ENCODE measurements around the gene ADAMTS16.
A peak's percentile ranks its signal among the peaks of the same experiment; 100 is the strongest.

ADAMTS16 gene

GRCh38 chr5:5257353-5257752, 117.2 kb downstream of the ADAMTS16 start:
- TF ChIP-seq GATA3 (IDR thresholded peaks at IDR 0.05; ENCODE audit: low read depth, low read length) (no peak), GATA2 (IDR thresholded peaks at IDR 0.05; ENCODE audit: low read depth, low read length) (no peak)

- TF ChIP-seq GATA2 (IDR thresholded peaks at IDR 0.05; ENCODE audit: low read depth, low read length) (no peak), GATA3 (IDR thresholded peaks at IDR 0.05; ENCODE audit: low read depth, low read length) (no peak)
Observed at GRCh38 chr5:5258564-5258963, 118.4 kb downstream of the ADAMTS16 start.

- TF ChIP-seq GATA3 (IDR thresholded peaks at IDR 0.05; ENCODE audit: low read depth, low read length) (no peak), GATA2 (IDR thresholded peaks at IDR 0.05; ENCODE audit: low read depth, low read length) (no peak)
Observed at GRCh38 chr5:5264727-5265126, 124.6 kb downstream of the ADAMTS16 start.

- TF ChIP-seq GATA3 (IDR thresholded peaks at IDR 0.05; ENCODE audit: low read depth, low read length) (no peak), GATA2 (IDR thresholded peaks at IDR 0.05; ENCODE audit: low read depth, low read length) (no peak)
Observed at GRCh38 chr5:5266297-5266696, 126.2 kb downstream of the ADAMTS16 start.

DNA sequence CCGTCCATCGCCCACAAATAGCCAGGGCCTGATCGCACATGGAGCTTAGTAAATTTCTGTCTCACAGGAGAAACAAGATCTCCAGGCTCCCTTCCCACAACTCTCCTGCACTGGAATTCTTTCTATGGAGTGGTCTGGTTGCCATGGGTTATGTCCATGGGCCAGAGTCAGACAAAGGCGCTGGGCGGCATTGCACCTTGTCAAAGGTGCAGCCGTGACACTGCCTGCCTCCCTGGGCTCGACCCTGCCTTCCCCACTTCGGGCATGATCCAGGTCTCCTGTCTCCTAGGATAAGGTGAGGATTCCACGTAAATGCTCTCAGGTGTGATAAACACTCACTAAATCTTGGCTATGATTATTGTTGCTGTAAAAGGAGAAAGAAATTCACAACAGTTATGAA, 130.0 kb downstream of the ADAMTS16 start:
- TF ChIP-seq GATA3 (IDR thresholded peaks at IDR 0.05; ENCODE audit: low read depth, low read length): no peak

DNA sequence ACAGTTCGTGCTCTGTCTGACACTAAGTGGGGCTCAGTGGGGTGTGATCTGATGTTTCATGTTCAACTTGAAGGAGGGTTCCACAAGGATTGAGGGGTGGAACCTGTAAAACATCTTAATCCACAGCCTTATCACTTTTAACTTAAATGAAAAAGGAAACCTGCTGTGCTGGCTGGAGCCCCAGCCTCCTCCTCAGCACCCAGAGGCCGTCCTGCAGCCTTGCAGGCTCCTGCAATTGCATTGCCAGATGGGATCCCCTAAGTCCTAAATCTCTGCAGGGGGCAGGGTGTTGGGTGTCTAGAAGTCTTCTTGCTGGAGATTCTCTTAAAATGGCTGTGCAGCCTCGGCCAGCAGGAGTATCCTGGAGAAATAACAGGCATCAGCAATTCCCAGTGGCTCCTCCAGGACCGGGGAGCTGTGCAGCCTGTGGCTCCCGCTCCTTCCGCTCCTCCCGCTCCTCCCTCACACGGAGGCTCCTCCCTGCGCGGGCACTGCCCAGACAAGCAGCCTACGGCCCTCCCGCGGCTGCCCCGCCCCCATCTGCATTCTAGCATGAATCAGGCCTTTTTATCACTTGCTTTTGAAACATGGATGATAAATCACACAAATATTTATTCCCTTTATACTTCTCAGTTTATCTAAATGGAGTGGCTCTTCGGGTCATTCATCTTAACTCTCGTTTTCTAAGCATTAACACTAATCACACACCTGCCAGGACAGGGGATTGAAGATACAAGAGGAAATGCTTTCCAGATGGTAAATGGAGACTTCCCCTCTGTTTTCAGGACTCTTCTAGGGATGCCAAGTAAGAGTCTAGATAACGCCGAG, 131.0 kb downstream of the ADAMTS16 start:
- no peak for TF ChIP-seq GATA3 (IDR thresholded peaks at IDR 0.05; ENCODE audit: low read depth, low read length)
- TF ChIP-seq GATA2 (IDR thresholded peaks at IDR 0.05; ENCODE audit: low read depth, low read length): peak; percentile 29; the same call in 1 of the 2 replicates

DNA sequence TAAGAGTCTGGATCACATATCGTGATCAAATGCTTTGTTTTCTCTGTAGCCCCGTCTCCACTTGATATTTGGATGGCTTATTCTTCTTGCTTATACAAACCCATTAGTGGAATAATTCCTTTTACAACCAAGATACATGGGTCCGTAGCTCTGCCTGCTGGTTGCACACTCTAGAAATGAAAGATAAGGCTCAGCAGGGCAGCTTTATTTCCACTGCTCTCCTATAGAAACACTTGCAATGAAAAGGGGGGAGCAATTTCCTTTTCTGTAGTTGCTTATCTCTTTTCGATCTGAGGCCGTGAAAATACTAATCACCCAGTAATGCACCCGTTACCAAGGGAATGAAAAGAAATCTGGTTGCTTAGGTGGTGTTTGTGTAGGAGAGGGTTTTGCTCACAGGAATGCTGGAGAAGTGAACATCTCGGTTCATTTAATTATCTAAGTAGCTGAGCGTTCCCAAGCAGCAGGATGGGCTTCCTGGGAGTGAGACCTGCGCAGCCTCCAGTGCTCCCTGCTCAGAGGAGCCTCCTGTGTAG, 131.7 kb downstream of the ADAMTS16 start:
- peak; percentile 70 for TF ChIP-seq GATA3 (IDR thresholded peaks at IDR 0.05; ENCODE audit: low read depth, low read length)
- TF ChIP-seq GATA2 (IDR thresholded peaks at IDR 0.05; ENCODE audit: low read depth, low read length): peak; percentile 70

DNA sequence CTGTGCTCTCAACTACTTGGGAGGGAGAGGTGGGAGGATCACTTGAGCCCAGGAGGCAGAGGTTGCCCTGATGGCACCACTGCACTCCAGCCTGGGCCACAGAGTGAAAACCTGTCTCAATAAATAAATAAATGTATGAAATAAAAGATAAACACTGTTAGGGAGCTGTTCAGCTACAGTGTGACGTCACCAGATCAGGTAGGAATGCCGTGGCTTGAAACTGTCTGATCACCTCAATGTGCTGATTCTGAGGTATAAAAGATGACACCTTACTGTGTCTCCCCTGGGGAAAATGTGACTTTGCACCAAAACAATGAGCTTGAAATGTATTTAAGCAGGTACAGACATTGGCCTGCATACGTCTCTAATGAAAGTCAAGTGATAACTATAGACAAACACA, 133.3 kb downstream of the ADAMTS16 start:
- TF ChIP-seq GATA2 (IDR thresholded peaks at IDR 0.05; ENCODE audit: low read depth, low read length) (no peak), GATA3 (IDR thresholded peaks at IDR 0.05; ENCODE audit: low read depth, low read length) (no peak)

- no peak for TF ChIP-seq GATA2 (IDR thresholded peaks at IDR 0.05; ENCODE audit: low read depth, low read length)
- TF ChIP-seq GATA3 (IDR thresholded peaks at IDR 0.05; ENCODE audit: low read depth, low read length): no peak
Observed at GRCh38 chr5:5273976-5274375, 133.8 kb downstream of the ADAMTS16 start.

DNA sequence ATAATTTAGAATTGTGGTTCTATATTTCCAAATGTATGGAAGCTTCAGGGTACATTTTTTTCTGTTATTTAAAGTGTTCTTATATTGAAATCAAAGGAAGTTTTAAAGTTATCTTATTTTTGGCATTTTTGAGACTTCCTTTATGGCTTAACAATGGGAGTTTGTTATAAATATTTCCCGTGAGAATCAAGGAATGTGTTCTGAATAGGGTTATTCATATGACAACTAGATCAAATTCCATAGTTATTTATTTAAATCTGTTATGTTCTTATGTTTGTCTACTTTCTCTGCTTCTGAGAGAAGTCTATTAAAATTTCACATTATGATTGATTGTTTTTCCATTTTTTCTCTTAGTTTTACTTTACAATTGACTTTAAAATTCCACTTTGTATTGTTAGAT, 135.1 kb downstream of the ADAMTS16 start:
- TF ChIP-seq GATA2 (IDR thresholded peaks at IDR 0.05; ENCODE audit: low read depth, low read length): no peak
- TF ChIP-seq GATA3 (IDR thresholded peaks at IDR 0.05; ENCODE audit: low read depth, low read length): no peak

DNA sequence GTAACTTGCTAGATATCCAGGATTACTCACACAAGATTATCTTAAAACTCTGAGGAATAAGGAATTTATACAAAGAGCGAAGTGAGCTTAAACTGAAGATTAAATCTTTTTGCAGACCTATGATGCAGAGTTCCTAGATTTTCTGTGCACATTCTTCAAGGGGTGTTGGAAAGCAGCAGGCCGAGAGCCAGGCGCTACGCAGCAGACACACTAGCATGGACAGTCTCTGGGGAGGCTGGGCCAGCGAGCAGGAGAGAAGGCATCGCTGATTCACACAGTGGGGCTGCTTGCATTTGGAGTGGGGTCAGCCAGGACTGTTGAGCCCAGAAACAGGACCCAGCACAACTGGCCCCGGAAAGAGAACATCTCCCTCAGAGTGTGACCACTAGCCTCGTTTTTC, 136.3 kb downstream of the ADAMTS16 start:
- TF ChIP-seq GATA2 (IDR thresholded peaks at IDR 0.05; ENCODE audit: low read depth, low read length): no peak
- TF ChIP-seq GATA3 (IDR thresholded peaks at IDR 0.05; ENCODE audit: low read depth, low read length): no peak

- TF ChIP-seq GATA2 (IDR thresholded peaks at IDR 0.05; ENCODE audit: low read depth, low read length) (no peak), GATA3 (IDR thresholded peaks at IDR 0.05; ENCODE audit: low read depth, low read length) (no peak)
Observed at GRCh38 chr5:5276951-5277517, 136.9 kb downstream of the ADAMTS16 start.

DNA sequence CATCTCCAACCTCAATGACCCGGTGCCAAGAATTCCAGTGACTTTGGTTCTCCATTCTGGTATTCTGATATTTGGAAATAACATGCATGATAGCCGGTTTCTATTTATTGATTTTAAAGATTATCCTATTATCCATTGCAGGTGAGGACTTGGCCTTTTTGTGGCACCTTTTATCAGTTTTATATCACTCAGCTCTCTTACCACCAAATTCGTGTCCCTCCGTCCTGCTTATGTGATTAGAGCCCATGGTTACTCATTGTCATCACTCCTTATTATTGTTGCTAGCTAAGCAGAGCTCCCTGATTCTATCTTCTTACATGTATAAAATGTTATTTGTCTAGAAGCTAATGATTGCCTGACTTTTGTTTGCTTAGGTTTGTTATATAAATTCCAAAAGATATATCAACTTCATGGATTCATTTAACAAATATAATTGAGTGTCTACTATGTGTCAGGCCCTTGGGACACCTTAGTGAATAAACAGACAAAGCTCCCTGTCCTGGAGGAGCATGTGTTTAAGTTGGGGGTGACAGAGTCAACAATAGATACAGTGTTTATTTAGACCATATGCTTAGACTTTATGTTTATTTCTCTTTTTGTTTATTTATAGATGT, 138.2 kb downstream of the ADAMTS16 start:
- no peak for TF ChIP-seq GATA3 (IDR thresholded peaks at IDR 0.05; ENCODE audit: low read depth, low read length)
- TF ChIP-seq GATA2 (IDR thresholded peaks at IDR 0.05; ENCODE audit: low read depth, low read length): no peak

GRCh38 chr5:5278815-5279381, 138.8 kb downstream of the ADAMTS16 start:
- TF ChIP-seq GATA3 (IDR thresholded peaks at IDR 0.05; ENCODE audit: low read depth, low read length): no peak
- no peak for TF ChIP-seq GATA2 (IDR thresholded peaks at IDR 0.05; ENCODE audit: low read depth, low read length)

All from SH-SY5Y (cell line).